Lower leg skin (tissue), 4 donors: ENCODE results near the gene MRPL49. TPM values are rescaled to one million over a fixed set of nuclear protein-coding genes. Genes with fewer than 3 reads are reported as not detected.

ENCODE experiments used
- DNase-seq, 2 donors: peaks; one replicate each; pipeline ENCODE4 v3.0.0-alpha.2; 2019; ENCODE audit warnings: low spot score in 2 of 2
- H3K4me3 ChIP-seq: fragments of 200-600 bp; sonication (generic); 2 replicates; pipeline ENCODE4 v1.5.1; 2017; ENCODE audit warnings: mild to moderate bottlenecking, low read depth; ENCODE audit not compliant: poor library complexity, severe bottlenecking
- POLR2A ChIP-seq, 2 donors: fragments of 450-650 bp; IDR thresholded peaks; one replicate each; pipeline ENCODE4 v1.6.1; 2016 to 2017; ENCODE audit warnings: antibody characterized with exemption in 2 of 2, mild to moderate bottlenecking in 1 of 2, moderate library complexity in 1 of 2
- WGBS, 2 donors: methylation state at CpG; one replicate each; pipeline ENCODE4 v1.1.5; 2018; 5-methylcytosine and 5-hydroxymethylcytosine counted together
- intact Hi-C: fragments of 100-400 bp; cut with DNase I; formaldehyde crosslinking; loops from one replicate; pipeline ENCODE4 v1.15.0; 2023; ENCODE audit warnings: low total_unique reads
- total RNA-seq, 4 donors: library from RNA; depleted of rRNA; stranded (reverse); fragments of >200 nt; gene quantifications; one replicate each; pipeline ENCODE4 v1.1.0, GENCODE V29; 2016
- TF ChIP-seq, protein P1 (sequence below), 3 donors: fragments of 450-650 bp; IDR thresholded peaks; one replicate each; pipeline ENCODE4 v1.5.1; 2016; ENCODE audit warnings: antibody characterized with exemption in 3 of 3, mild to moderate bottlenecking in 3 of 3, moderate library complexity in 2 of 3

Gene MRPL49
- total RNA-seq, 4 donors from 2014 or later: 61.0 to 107 (median 82.4) TPM

DNA sequence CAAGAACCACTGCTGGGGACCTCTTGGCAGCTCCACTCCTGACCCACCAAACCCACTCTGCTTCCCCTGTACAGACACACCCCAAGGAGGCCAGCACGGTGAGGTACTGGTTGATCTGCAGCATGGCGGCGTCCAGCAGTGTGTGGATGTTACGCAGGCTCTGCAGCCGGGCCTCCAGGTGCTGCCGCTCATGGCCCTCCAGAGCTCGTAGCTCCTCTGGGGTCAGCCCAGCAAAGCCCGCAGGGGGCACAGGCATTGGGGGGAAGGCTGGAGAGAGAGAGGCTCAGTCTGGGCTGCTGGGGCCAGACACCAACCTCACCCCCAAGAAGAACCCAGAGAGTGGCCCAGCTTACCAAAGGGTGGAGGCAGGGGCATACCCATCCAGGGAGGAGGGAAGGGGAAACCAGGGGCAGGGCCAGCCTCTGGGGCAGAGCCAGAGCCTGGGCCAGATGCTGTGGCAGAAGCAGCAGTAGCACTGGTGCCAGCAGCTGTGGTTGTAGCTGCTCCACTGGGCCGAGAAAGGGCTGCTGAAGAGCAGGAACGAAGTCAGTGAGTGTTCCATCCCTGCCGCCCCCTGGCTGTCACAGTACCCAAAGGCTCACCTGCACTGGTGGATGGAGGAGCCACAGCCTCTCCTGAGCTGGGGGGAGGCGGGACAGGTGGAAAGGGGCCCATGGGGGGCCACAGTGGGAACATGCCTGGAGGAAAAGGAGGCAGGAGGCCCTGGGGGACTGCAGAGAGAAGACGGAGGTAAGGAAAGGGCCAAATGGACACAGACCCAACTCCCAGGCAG lies 7.7 kb downstream of the MRPL49 start:
- TF ChIP-seq, protein P1, sequence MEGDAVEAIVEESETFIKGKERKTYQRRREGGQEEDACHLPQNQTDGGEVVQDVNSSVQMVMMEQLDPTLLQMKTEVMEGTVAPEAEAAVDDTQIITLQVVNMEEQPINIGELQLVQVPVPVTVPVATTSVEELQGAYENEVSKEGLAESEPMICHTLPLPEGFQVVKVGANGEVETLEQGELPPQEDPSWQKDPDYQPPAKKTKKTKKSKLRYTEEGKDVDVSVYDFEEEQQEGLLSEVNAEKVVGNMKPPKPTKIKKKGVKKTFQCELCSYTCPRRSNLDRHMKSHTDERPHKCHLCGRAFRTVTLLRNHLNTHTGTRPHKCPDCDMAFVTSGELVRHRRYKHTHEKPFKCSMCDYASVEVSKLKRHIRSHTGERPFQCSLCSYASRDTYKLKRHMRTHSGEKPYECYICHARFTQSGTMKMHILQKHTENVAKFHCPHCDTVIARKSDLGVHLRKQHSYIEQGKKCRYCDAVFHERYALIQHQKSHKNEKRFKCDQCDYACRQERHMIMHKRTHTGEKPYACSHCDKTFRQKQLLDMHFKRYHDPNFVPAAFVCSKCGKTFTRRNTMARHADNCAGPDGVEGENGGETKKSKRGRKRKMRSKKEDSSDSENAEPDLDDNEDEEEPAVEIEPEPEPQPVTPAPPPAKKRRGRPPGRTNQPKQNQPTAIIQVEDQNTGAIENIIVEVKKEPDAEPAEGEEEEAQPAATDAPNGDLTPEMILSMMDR (IDR thresholded peaks at IDR 0.05): no peak
- no peak for TF ChIP-seq POLR2A (IDR thresholded peaks at IDR 0.05)
- WGBS, 2 donors: 80 to 85% methylated on average over 6 to 13 of the region's 13 CpGs
- intact Hi-C loops: no loop called here
- no peak overlapping the region for H3K4me3 ChIP-seq
- DNase-seq: no peak

DNA sequence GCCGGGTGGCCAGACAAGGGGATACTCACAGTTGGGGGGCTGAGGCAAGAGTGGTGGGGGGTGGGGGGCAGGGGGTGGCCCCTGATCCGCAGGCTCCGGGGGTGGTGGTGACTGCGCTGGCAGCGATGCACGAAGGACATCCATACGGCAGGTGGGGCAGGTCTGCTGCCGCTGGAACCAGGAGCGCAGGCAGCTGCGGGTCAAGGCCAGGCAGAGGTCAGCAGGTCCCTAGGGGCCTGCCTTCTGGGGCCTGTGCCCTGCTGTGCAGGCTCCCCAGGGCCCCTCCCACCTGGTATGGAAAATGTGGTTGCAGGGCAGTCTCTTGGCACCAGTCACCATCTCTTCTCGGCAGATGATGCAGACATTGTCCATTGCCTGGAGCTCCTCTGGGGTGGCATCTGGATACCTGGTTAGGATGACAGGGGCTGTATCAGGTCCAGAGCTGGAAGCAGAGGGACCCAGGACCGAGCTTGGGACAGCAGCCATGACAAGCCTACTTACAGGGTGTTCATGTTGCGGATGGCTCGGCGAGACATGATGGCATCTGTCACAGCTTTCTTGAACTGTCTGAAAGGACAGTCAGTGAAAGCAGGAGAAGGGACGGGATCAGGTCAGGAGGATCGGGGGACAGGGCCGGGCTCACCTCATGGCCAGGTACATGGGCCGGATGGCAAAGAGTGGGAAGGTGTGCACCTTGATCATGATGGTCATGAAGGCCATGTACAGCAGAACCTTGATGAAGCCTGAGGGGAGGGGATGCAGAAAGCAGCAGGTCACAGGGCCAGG lies 8.7 kb downstream of the MRPL49 start:
- DNase-seq: no peak
- TF ChIP-seq, protein P1 (IDR thresholded peaks at IDR 0.05): no peak
- WGBS, 2 donors: 86 to 92% methylated on average over 19 of the region's 19 CpGs
- intact Hi-C loops: no loop called here
- H3K4me3 ChIP-seq: no peak overlapping the region

DNA sequence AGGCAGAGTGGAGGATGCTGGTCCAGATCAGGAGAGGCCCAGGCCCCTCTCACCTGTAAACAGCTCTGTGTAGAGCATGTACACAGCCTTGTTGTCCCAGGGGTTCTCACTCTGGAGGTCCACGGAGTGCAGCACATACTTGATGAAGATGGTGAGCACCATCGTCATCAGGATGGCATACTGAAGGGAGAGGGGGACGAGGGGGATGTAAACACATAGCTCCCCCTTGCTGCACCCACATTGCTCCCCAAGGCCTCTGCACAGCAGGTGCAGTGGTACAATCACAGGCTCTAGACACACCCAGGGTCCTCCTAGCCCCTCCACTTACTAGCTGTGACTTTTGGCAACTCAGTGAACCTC lies 9.3 kb downstream of the MRPL49 start:
- TF ChIP-seq, protein P1 (IDR thresholded peaks at IDR 0.05): no peak
- TF ChIP-seq POLR2A (IDR thresholded peaks at IDR 0.05): no peak
- no peak overlapping the region for H3K4me3 ChIP-seq
- intact Hi-C loops: no loop called here
- DNase-seq: no peak
- WGBS, 2 donors: 85% methylated on average over 3 of the region's 3 CpGs

DNA sequence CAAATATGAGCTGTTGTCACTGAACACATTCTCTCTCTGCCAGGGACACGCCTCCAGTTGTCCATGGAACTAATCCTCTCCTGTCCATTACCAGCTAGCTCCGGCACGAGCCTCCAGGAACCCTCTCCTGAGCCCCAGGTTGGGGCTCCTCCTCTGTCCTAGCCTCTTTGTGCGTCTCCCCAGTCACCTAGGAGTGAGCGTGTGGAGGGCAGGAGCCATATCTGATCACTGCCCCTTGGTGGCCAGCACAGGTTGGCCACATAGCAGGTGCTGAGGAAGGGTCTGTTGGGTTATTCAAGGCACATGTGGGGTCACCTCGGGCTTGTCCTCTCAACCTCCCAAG lies 9.7 kb downstream of the MRPL49 start:
- TF ChIP-seq, protein P1 (IDR thresholded peaks at IDR 0.05): no peak
- TF ChIP-seq POLR2A (IDR thresholded peaks at IDR 0.05): no peak
- WGBS, 2 donors: 85 to 87% methylated on average over 6 of the region's 6 CpGs
- no peak for DNase-seq
- intact Hi-C loops: no loop called here
- H3K4me3 ChIP-seq: no peak overlapping the region

DNA sequence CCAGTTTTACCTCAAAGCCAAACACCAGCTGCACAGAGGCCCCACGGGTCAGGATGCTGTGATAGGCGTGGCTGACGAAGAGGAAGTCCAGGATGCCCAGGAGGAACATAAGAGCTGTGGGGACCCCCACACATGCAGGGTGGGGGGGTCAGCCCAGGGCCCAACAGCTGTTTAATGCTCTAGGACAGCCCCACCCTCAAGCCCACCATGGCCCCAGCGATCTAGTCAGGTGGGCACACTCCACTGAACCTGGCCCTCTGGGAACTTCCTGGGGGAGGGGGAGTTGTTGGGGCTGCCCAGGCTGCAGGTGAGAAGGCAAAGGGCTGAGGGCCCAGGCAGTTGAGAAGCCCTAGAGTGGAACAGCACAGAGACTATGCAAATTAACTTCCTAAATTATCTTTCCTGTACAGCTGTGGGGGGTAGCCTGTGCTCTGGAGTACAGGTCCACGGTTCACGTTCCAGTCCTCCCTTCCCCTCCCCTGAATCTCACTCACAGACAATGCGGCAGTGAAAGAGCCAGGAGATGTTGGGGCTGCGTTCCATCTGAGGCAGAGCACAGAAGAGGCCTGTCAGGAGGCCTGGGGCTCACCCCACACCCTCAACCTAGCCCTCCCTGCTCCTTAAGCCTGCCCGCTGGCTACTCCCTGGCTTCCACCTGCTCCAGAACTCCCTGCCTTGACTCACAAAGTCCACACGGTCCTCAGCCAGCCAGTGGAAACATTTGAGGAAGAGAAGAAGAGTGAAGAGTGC lies 10.3 kb downstream of the MRPL49 start:
- DNase-seq: no peak
- TF ChIP-seq POLR2A (IDR thresholded peaks at IDR 0.05): no peak
- TF ChIP-seq, protein P1 (IDR thresholded peaks at IDR 0.05): no peak
- H3K4me3 ChIP-seq: no peak overlapping the region
- 71 to 75% methylated on average over 7 to 10 of the region's 10 CpGs for WGBS, 2 donors
- intact Hi-C loops: no loop called here
